ENCODE results near the gene MTCL3.

The MTCL3 gene

GRCh38 chr6:127475135-127475822 lies 43.9 kb downstream of the MTCL3 start:
- FAIRE-seq (no peak), DNase-seq (ENCODE audit: low spot score in 2 of 2) (no peak)

DNA sequence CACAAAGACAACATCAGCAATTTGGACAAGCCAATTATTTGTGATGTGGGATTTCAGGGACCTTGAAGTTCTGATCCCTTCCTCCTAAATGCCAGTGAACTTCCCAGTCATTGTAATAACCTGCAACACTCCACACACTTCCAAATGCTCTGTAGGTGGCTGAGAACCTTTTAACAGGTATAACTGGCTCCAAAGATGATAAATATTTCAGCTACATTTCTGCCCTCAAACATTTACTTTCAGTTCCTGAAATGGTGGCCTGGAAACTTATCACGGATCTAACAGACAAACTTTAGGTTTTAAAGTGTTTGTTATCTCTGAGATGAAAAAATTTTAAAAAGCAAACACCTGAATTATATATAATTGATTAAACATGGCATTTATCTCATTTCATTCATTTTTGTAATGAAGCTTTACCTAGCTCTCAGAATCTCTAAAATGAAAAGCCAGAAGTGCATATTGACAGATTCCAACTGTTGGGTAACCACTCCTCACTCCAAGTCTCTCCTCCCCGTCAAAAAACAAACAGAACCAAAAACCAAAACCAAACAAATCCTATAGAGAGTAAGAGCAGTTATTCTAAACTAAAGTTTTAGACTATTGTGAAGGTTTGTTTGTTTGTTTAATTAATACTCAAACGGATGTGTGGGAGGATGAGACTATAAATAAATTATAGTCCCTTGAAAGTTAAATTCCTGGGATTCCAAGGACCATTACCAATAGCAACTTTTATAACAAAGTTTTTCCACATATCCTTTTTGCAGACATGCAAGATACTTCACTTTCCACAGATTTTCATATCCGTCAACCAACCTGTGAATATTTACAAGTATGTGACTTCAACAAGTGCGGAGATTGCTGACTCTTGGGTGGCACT lies 47.5 kb downstream of the MTCL3 start:
- FAIRE-seq (no peak), DNase-seq (ENCODE audit: low spot score in 2 of 2) (no peak)

GRCh38 chr6:127468936-127469335 lies 50.2 kb downstream of the MTCL3 start:
- DNase-seq (ENCODE audit: low spot score in 2 of 2) (no peak), FAIRE-seq (no peak)

DNA sequence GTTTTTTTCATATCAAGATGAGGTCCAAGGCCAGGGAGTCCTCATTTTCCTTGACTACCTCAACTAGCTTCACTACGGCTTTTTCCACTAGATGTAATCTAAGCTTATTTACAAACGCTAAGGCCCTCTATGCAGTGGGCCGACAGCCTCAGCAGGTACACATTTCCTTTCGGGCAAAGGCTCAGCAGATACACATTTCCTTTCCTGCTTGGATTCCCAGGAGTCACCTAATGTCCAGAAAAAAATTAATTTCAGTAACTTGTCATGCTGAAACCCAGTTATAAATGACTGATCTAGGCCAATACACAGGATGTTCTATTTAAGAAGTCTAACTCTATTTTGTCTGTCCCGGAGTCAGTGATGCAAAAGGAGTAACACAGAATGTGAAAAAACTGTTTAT lies 52.7 kb downstream of the MTCL3 start:
- FAIRE-seq: no peak
- no peak for DNase-seq (ENCODE audit: low spot score in 2 of 2)

- DNase-seq (ENCODE audit: low spot score in 2 of 2): peak in 1 of 2 donors; percentile 51
- no peak for FAIRE-seq
Measured at GRCh38 chr6:127464881-127465459, 54.2 kb downstream of the MTCL3 start.

DNA sequence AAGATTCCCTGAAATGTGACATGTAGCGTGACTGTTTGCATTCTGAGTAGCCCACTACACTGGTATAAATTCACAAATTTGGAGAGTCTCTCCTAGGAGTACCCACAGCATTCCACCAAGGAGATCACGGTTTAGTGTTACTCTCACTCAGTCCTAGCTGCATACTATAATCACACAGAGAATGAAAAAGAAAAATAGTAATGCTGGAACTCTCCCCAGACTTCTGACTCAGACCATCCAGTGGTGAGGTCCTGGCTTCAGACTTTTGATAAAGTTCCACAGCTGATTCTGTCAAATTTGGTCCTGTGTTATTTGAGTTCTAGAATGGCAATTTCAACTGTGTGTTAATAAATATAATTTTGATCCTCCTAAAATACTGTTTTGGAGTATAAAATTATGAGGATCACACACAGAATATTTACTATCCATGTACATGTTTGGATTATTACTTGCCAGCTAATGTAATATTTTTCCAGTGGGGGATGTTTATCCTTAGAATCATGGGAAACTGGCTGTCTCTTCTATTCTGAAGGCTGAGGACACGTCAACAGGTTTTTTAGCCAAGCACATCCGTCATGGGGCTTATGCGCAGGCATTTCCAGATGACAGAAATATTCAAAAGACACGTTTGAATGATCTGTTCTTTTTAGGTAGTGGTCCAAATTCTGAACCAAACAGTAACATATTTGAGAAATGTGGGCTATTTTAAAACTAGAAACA lies 54.8 kb downstream of the MTCL3 start:
- no peak for FAIRE-seq
- no peak for DNase-seq (ENCODE audit: low spot score in 2 of 2)

GRCh38 chr6:127463056-127463455 lies 56.1 kb downstream of the MTCL3 start:
- no peak for DNase-seq (ENCODE audit: low spot score in 2 of 2)
- no peak for FAIRE-seq

DNA sequence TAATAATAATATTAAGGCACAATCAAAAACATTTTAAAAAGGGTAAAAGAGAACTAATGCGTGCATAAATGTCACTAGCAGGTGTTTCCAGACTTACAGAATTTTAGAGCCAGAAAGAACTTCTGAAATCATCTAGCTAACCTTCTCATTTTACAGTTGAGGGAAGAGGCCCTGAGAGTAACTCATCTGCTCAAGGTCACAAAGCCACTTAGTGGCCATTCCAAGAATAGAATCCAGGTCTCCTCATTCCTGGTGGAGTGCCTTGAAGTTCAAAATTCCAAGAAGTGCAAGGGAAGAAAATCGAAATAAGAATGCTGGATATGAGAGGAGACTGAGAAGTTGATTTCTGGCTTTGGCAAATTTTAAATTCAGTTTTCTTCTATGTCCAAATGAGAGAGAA lies 56.8 kb downstream of the MTCL3 start:
- no peak for FAIRE-seq
- DNase-seq (ENCODE audit: low spot score in 2 of 2): no peak

- FAIRE-seq: no peak
- DNase-seq (ENCODE audit: low spot score in 2 of 2): no peak
Measured at GRCh38 chr6:127460465-127460864, 58.7 kb downstream of the MTCL3 start.

- FAIRE-seq (no peak), DNase-seq (ENCODE audit: low spot score in 2 of 2) (no peak)
Measured at GRCh38 chr6:127459231-127459641, 59.9 kb downstream of the MTCL3 start, which contains the start of gene KIAA0408. KIAA0408 (minus strand) TSS chr6:127459389; CDS start chr6:127453981, 5,408 bp downstream.

DNA sequence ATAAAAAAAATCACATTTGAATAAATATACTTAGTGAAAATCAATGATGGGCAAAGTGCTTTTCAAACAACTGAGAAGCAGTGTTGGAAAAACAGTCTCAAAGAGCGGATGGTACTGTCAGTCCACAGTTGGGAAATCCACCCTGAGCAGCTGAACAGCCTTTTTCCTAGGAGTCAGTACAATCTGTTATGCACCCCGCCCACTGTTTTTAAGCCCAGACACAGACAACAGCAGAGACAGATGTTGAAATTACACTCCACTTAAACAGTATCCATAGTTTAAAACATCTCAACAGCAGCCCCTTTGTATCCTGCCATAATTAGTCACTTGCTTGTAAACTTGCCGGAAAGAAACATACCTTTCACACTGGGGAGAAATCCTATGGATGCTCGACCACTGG lies 60.3 kb downstream of the MTCL3 start:
- no peak for DNase-seq (ENCODE audit: low spot score in 2 of 2)
- FAIRE-seq: no peak

DNA sequence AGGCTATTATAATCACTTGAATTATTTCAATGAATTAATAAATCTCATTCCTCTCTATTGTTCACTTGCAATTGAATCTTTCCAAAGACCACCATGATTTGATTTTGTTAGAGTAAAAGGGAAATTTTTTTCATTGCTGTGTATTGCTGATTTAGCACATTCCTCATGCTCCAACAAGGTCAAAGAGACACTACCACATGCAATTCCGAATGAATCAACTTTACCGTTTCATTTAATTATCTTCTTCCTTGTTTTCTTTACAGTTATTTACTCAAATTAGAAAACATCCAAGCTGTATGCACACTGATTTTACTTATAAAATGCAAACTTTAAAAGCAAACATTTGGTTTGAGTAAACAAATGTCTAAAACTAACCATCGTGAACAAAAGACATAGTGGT lies 60.9 kb downstream of the MTCL3 start:
- FAIRE-seq: no peak

DNA sequence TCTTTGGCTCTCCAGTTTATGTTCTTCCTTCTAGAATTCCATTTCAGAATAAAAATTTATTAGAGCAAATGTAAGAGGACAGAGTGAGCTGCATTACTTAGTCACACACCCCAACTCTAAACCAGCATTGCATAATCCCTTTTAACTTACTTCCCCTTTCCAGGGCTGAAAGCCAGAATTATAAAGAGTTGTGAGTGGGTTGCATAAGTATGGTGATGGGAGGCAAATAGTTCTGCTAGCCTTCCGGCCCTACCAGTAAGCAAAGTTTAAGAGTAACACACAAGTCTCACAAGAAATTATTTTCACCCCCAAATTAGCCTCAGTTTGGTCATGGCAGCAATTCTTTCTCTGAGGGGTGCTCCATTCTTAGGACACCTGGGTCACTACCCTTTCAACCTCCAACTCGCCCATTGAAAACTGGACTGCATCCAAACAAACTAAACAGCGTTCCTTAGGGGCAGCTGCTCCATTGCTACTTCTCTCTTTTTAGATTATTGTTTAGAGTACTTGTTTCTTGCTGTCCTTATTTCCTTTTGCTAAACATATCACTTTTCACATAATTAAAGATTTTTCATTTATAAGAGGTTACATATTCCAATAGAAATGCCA lies 61.6 kb downstream of the MTCL3 start:
- FAIRE-seq: no peak

More for the DNA sequence above, 60.9 kb downstream of the MTCL3 start:
- DNase-seq (ENCODE audit: low spot score in 2 of 2): no peak

GRCh38 chr6:127456465-127456864 lies 62.7 kb downstream of the MTCL3 start:
- DNase-seq (ENCODE audit: low spot score in 2 of 2) (no peak), FAIRE-seq (no peak)

More for the DNA sequence above, 61.6 kb downstream of the MTCL3 start:
- no peak for DNase-seq (ENCODE audit: low spot score in 2 of 2)

DNA sequence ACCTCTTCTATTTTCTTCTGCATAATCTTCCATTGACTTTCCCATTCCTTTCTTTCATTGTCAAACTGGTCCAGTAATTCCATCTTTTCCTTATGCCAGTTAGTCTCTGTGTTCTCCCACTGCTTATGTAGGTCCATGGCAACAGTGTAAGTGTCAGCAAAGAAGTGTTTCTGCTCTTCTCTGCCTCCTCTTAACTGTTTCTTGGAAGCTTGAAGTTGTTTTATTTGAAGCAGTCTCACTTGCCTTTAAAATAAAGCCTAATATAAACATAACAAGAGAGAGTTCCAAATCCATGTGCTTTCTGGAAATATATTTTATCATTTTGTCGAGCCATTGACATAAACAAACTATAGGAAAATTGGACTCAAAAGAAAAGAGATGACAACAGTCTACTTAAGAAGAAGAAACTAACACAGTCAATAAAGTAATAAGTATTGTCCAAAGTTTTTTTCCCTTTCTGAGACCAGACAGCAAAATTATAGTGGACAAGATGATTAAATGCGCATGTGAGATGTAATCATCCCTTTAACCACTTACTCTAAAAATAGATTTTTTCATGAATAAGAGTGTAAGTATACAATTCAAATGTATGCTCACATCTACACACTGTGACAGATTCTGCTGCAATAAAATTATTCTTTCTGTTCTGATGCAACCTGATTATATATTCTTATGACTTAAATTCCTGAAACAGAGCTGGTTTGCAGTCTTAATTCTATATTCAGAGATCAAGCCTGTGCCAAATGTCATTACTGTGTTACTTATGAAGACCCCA lies 65.1 kb downstream of the MTCL3 start:
- FAIRE-seq: no peak
- DNase-seq (ENCODE audit: low spot score in 2 of 2): no peak

GRCh38 chr6:127452803-127453202 lies 66.3 kb downstream of the MTCL3 start:
- FAIRE-seq: no peak

DNA sequence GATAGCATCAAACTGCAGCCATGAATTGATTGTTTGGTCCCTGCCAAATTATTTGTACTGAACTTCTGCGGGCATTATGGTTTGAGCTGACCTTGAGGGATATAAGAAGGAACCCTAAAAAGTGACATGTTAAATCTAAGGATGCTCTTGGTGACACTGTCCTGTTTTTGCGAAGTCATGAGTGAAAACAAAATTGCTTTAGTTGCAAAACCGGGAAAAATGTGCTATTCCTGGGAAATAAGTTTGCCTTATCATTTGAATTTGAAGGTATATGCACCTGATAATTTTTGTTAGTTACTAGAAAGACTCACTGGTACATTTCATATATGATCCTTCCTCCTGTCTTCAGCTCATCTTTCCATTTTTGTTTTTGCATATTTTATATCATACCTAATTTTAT lies 67.7 kb downstream of the MTCL3 start:
- FAIRE-seq: no peak
- no peak for DNase-seq (ENCODE audit: low spot score in 2 of 2)

More at GRCh38 chr6:127452803-127453202, 66.3 kb downstream of the MTCL3 start:
- DNase-seq (ENCODE audit: low spot score in 2 of 2): no peak

- no peak for DNase-seq (ENCODE audit: low spot score in 2 of 2)
- no peak for FAIRE-seq
Measured at GRCh38 chr6:127447780-127448179, 71.4 kb downstream of the MTCL3 start.

DNA sequence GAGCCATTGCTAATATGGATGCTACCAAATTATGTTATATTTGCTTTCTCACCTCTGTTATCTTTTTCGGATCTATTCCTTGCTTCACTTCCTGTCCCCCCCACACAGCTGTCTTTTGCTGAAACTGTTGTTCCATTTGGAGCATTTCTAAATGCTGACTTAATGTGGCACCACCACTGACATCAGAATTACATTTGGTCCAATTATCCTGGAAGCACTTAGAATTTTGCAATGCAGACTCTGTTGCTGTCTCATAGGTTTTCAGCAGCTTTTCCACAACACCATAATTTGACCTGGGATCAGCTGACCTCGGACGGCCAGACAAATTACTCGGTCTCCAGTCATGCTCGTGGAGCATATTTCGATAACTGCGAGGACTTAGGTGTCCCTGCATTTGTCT lies 72.8 kb downstream of the MTCL3 start:
- FAIRE-seq: no peak
- DNase-seq (ENCODE audit: low spot score in 2 of 2): no peak
